ENCODE data around the gene SPTY2D1.
A peak's percentile ranks its signal among the peaks of the same experiment; 100 is the strongest.

Gene SPTY2D1

GRCh38 chr11:18567081-18567480 lies 67.1 kb downstream of the SPTY2D1 start:
- Histone ChIP-seq H3K9ac (ENCODE audit: low read length in 5 of 5) (no peak overlapping the region), H3K27ac (ENCODE audit: low read depth, low read length) (peak overlapping the region; percentile 22), H3K4me1 (ENCODE audit: control insufficient read depth in 5 of 5, insufficient read depth in 5 of 5, low read length in 5 of 5) (peaks cover 0 to 5% (median 0%) of the 10 kb centered on the region in 5 donors), H3K36me3 (ENCODE audit: control insufficient read depth in 5 of 5, insufficient read depth in 5 of 5, low read length in 5 of 5) (peaks cover 24 to 64% (median 34%) of the 10 kb centered on the region in 5 donors), H3K9me3 (ENCODE audit: control insufficient read depth in 5 of 5, low read length in 5 of 5) (no peaks in the 10 kb centered on the region), H3K27me3 (ENCODE audit: control insufficient read depth in 5 of 5, insufficient read depth in 4 of 5, low read length in 5 of 5) (no peaks in the 10 kb centered on the region), H3K4me3 (ENCODE audit: low read depth in 1 of 5, low read length in 5 of 5) (no peak overlapping the region)

GRCh38 chr11:18566406-18566805 lies 67.7 kb downstream of the SPTY2D1 start:
- H3K27ac ChIP-seq (ENCODE audit: low read depth, low read length): peak overlapping the region; percentile 22
- no peak overlapping the region for H3K9ac ChIP-seq (ENCODE audit: low read length in 5 of 5)
- H3K36me3 ChIP-seq (ENCODE audit: control insufficient read depth in 5 of 5, insufficient read depth in 5 of 5, low read length in 5 of 5): peaks cover 24 to 64% (median 30%) of the 10 kb centered on the region in 5 donors
- peaks cover 0 to 5% (median 0%) of the 10 kb centered on the region in 5 donors for H3K4me1 ChIP-seq (ENCODE audit: control insufficient read depth in 5 of 5, insufficient read depth in 5 of 5, low read length in 5 of 5)
- no peak overlapping the region for H3K4me3 ChIP-seq (ENCODE audit: low read depth in 1 of 5, low read length in 5 of 5)
- H3K27me3 ChIP-seq (ENCODE audit: control insufficient read depth in 5 of 5, insufficient read depth in 4 of 5, low read length in 5 of 5): no peaks in the 10 kb centered on the region
- H3K9me3 ChIP-seq (ENCODE audit: control insufficient read depth in 5 of 5, low read length in 5 of 5): no peaks in the 10 kb centered on the region

GRCh38 chr11:18564149-18564548 lies 70.0 kb downstream of the SPTY2D1 start:
- H3K9me3 ChIP-seq (ENCODE audit: control insufficient read depth in 5 of 5, low read length in 5 of 5): no peaks in the 10 kb centered on the region
- no peaks in the 10 kb centered on the region for H3K27me3 ChIP-seq (ENCODE audit: control insufficient read depth in 5 of 5, insufficient read depth in 4 of 5, low read length in 5 of 5)
- peaks cover 0 to 5% (median 0%) of the 10 kb centered on the region in 5 donors for H3K4me1 ChIP-seq (ENCODE audit: control insufficient read depth in 5 of 5, insufficient read depth in 5 of 5, low read length in 5 of 5)
- no peak overlapping the region for H3K9ac ChIP-seq (ENCODE audit: low read length in 5 of 5)
- H3K4me3 ChIP-seq (ENCODE audit: low read depth in 1 of 5, low read length in 5 of 5): no peak overlapping the region
- no peak overlapping the region for H3K27ac ChIP-seq (ENCODE audit: low read depth, low read length)
- peaks cover 20 to 60% (median 30%) of the 10 kb centered on the region in 5 donors for H3K36me3 ChIP-seq (ENCODE audit: control insufficient read depth in 5 of 5, insufficient read depth in 5 of 5, low read length in 5 of 5)

- Histone ChIP-seq H3K9ac (ENCODE audit: low read length in 5 of 5) (no peak overlapping the region), H3K36me3 (ENCODE audit: control insufficient read depth in 5 of 5, insufficient read depth in 5 of 5, low read length in 5 of 5) (peaks cover 20 to 65% (median 32%) of the 10 kb centered on the region in 5 donors), H3K4me1 (ENCODE audit: control insufficient read depth in 5 of 5, insufficient read depth in 5 of 5, low read length in 5 of 5) (peaks cover 0 to 5% (median 0%) of the 10 kb centered on the region in 5 donors), H3K27ac (ENCODE audit: low read depth, low read length) (no peak overlapping the region), H3K27me3 (ENCODE audit: control insufficient read depth in 5 of 5, insufficient read depth in 4 of 5, low read length in 5 of 5) (no peaks in the 10 kb centered on the region), H3K9me3 (ENCODE audit: control insufficient read depth in 5 of 5, low read length in 5 of 5) (no peaks in the 10 kb centered on the region), H3K4me3 (ENCODE audit: low read depth in 1 of 5, low read length in 5 of 5) (no peak overlapping the region)
Observed at GRCh38 chr11:18563090-18563730, 70.9 kb downstream of the SPTY2D1 start.

Measured in subcutaneous abdominal adipose tissue (tissue), 5 donors.